Cardiac ventricle fibroblast (primary cell): Measurements from ENCODE around the gene DBX2. TPM values are rescaled to one million over a fixed set of nuclear protein-coding genes. Genes with fewer than 3 reads are reported as not detected.

Experiments
- total RNA-seq: library from RNA; depleted of rRNA; stranded (reverse); fragments of >200 nt; gene quantifications from 2 replicates; pipeline ENCODE4 v1.2.3, GENCODE V29; 2015

Gene DBX2
- not detected in 2 replicates for total RNA-seq

GRCh38 chr12:45050751-45051571 lies at the start of gene DBX2:
Gene DBX2 (minus strand): TSS chr12:45051099. CDS start chr12:45050927, 172 bp downstream.

Other genes with a start within 250 kb of the DBX2 start
- 0.49 TPM in 1 of 2 replicates, not detected in the other for gene NELL2, start 174.8 kb downstream of the DBX2 start, total RNA-seq
- 44.6 and 48.3 TPM in 2 replicates for gene ANO6, start 165.0 kb upstream of the DBX2 start, total RNA-seq